Sigmoid colon (tissue), 4 donors: ENCODE measurements around the gene VEZF1.

ENCODE experiments used
- CTCF ChIP-seq, 4 experiments: fragments of 450-650 bp in 3 of 4; fragments of 200-600 bp in 1 of 4; IDR thresholded peaks; one replicate each; pipeline ENCODE4 v1.5.1; 2016 to 2019; ENCODE audit warnings: antibody characterized with exemption in 4 of 4, mild to moderate bottlenecking in 3 of 4, moderate library complexity in 2 of 4
- POLR2A ChIP-seq, 2 donors: fragments of 450-650 bp; IDR thresholded peaks; one replicate each; pipeline ENCODE4 v1.6.1; 2016; ENCODE audit warnings: antibody characterized with exemption in 2 of 2, mild to moderate bottlenecking in 2 of 2, moderate library complexity in 2 of 2
- POLR2AphosphoS5 ChIP-seq, 4 donors: sonication (generic); formaldehyde crosslinking; IDR thresholded peaks; one replicate each; pipeline ENCODE4 v1.6.1; 2017; ENCODE audit warnings: antibody characterized with exemption in 4 of 4

GRCh38 chr17:57979076-57979475, 9.0 kb downstream of the VEZF1 start:
- no peak for TF ChIP-seq POLR2AphosphoS5 (IDR thresholded peaks at IDR 0.05)
- no peak for TF ChIP-seq CTCF (IDR thresholded peaks at IDR 0.05)
- no peak for TF ChIP-seq POLR2A (IDR thresholded peaks at IDR 0.05)
